HG03521 (cell line): ENCODE data around the gene KIAA0825.

Experiments used
- ATAC-seq: cut with Tn5 transposase; IDR thresholded peaks from one replicate; pipeline ENCODE4 v1.9.1; 2021; ENCODE audit warnings: mild to moderate bottlenecking, moderate library complexity; ENCODE audit not compliant: unreplicated experiment

The KIAA0825 gene

DNA sequence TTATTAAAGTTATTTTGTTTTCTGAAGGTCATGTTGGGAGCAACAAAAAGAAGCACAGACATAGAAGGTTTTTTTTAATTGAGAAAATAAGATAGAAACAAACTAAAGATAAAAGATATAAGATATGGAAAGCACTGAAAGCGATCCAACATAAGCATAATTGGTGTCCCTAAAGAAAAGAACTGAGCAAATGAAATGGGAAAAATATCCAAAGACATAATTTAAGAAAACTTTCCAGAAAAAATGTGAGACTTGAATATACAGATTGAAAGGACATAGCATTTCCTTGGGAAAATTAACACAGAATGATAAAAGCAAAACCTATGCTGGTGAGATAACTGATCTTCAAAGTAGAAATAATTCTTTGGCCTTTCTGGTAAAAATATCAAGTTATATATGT, 289.3 kb downstream of the KIAA0825 start:
- no peak for ATAC-seq

GRCh38 chr5:94326586-94326985, 291.8 kb downstream of the KIAA0825 start:
- no peak for ATAC-seq

DNA sequence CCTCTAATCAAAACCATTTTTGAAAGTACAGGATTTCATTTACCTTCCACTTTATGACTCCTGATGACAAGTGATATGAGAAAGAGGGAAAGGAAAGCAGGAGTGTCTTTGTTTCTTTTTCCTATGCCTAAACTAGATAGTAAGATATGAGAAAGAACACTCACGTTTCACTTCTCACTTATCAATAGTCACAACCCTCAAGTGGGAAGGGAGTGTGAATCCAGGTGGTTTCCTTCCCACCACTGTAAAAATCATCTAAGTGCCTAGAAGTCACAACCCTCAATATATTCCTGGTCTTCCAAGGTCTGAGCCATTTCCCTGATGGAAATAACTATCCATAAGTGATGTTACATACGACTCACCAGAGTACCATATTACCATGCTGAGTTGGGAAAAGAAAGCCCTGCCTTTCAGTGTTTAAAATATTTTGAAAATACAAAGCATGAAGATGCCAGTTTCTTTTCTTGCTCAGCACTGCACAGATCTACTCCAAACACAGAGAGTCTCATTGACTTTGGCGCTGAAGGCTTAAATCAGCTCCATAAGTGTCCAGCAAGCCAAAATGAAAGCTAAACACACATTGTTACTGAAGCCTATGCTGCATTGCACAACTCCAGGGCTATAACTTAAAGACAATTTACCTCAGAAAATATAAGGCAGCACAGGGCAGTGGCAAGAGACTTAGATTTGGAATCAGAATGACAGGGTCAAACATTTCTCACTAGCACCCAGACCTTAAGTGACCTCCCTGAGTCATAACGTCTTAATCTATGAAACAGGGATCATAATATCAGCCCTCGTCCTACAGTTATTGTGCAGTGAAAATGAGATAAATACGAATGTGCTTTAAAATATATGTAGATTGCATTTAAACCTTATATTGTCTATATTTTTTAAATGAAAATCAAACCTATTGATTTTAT, 301.2 kb downstream of the KIAA0825 start:
- no peak for ATAC-seq

GRCh38 chr5:94314460-94315131, 303.8 kb downstream of the KIAA0825 start:
- ATAC-seq = no peak

GRCh38 chr5:94313696-94314095, 304.7 kb downstream of the KIAA0825 start:
- no peak for ATAC-seq

- ATAC-seq = no peak
Observed at GRCh38 chr5:94313188-94313587, 305.2 kb downstream of the KIAA0825 start.

- ATAC-seq = no peak
Observed at GRCh38 chr5:94312298-94312697, 306.1 kb downstream of the KIAA0825 start.

DNA sequence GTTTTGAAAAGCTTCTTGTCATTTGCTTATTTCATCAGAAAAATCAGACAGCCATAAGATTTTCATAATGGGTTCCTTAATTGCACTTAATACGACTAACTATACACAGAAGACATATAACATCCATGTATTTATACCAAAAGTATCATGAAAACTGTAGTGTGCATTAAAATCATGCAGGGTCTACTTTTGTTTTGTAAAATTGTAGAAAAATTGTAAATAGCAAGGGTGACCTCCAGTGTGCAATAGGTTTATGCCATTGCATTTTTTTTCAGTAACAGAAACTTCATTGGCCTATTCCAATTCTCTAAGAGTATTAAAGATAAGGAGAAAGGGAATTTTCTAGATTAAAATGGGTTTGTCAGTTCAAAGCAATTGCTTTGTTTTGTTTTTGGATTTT, 307.6 kb downstream of the KIAA0825 start:
- no peak for ATAC-seq

GRCh38 chr5:94309141-94309540, 309.3 kb downstream of the KIAA0825 start:
- no peak for ATAC-seq

DNA sequence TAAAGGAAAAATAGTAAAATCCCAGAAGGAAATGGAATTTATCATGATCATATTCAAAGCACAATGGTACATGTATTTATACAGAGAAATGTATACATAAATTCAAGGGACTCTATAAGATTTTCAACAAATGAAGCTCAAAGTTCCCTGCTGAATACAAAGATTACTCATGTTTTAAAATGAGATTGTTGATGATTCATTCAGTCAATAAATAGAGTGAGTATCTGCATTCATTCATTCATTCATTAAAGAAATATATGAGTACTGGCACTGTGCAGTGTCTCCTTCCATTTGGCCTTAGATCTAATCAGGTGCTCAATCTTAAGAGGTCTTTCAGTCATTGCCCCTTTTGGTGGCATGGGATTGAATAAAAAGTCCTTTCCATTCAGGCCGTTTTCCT, 310.0 kb downstream of the KIAA0825 start:
- no peak for ATAC-seq

DNA sequence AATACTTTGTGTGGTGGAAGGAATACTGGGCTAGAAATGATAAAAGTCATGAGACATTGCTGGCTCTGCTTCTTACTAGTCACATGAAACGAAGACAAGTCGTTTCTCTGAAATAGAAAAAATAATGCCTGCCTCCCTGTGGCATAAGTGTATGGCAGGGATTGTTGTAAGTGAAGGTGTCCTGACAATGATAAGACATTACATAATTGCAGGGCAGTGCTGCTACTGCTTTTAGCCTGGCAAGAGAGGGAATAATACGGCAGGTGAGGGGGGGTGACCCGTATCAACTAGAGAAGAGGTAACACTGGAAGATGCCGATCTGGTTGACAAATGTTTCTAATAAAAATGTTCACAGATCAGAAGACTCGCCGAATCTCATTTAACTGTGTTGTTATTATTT, 314.3 kb downstream of the KIAA0825 start:
- no peak for ATAC-seq

DNA sequence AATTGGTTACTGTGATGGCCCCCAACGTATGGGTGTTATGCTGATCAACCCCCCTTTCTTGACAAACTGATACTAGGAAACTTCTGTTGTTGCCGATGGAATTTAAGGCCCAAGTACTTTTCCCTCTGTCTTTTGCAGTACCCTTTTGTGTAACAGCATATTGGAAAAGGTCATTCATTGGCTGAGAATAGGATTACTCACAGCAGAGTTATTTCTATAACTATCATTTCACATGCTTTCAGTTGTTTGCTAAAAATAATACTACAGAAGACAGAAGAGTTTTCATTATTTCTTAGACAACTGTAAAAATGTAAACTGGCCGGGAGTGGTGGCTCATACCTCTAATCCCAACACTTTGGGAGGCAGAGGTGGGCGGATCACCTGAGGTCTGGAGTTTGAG, 329.5 kb downstream of the KIAA0825 start:
- no peak for ATAC-seq

DNA sequence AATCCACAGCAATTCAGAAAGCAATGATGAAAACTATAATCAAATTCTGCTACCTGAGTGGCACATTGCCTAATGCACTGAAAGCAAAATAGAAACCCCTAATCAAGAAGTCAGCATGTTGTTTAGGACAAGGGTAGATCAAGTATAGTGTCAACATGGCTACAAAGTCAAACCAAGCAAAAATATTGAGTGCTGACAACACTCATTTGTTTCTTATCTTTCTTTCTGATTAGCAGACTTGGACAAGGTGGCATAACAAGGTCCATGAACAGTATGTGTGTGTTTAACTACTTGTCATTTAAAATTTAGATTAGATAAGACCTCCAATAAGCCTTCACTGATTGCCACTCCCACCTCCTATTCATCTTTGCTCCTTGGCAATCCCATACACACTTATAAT, 332.4 kb downstream of the KIAA0825 start:
- no peak for ATAC-seq

GRCh38 chr5:94283093-94283492, 335.3 kb downstream of the KIAA0825 start:
- ATAC-seq = no peak

GRCh38 chr5:94281236-94281801, 337.1 kb downstream of the KIAA0825 start:
- ATAC-seq = no peak

- ATAC-seq = no peak
Observed at GRCh38 chr5:94276751-94277150, 341.7 kb downstream of the KIAA0825 start.

GRCh38 chr5:94276048-94276447, 342.4 kb downstream of the KIAA0825 start:
- ATAC-seq = no peak

DNA sequence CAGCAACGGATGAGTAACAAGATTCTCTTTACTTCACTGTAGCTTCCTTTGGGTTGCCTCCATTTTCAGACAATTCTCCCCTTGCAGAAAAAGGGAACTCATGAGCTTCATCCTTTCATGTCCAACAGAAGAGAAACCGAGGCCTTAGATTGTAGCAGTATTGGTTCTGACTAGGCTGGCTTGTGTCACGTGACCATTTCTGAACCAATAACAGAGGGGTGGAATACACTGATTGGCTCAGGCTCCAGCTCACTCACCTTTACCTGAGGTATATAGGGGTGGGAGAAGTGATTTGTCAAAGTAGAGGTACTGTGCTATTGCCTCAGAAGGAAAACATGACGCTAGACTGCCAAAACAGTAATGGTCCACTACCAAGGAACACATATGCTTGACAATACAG, 343.7 kb downstream of the KIAA0825 start:
- no peak for ATAC-seq

- no peak for ATAC-seq
Observed at GRCh38 chr5:94268226-94268625, 350.2 kb downstream of the KIAA0825 start.

DNA sequence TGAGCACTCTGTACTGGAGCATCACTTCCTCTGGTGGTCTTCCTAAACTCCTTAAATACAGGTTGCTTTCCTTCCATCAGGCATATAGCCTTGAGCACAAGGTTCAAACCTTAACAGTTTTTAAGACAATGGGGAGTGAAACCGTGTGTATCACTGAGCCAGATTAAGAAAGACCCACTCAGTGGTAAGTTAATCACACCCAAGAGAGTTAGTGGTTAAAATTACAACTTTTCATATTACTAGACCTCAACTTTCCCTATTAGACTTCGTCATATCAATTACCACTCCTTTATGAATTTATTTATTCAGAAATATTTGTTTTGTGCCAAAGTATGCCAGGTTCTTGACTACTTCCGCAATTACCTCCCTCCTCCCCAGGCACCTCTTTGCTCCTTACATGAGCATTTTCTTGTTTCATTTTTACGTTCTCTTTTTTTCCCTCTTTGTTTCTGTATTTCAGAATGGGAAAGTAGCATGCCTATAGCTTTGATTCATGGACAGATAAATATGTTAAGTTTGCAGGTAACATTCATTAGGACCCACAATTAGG, 351.0 kb downstream of the KIAA0825 start:
- no peak for ATAC-seq

DNA sequence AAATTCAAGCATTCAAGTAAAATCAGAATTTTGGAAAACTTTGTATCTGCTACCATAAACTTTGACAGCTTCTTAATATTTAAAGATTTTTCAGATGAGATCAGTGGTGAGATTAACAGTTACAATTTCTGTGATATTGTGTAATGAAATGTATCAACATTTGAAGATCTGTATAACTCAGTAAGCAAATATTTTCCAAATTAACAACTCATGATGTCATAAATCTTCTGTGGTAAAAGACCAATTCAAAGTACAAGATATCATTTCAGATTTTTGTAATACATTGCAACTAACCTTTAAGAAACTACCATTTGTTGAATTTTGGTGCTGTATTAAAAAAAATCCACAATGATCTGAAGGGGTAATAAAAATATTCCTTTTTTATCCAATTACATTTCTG, 352.2 kb downstream of the KIAA0825 start:
- no peak for ATAC-seq

DNA sequence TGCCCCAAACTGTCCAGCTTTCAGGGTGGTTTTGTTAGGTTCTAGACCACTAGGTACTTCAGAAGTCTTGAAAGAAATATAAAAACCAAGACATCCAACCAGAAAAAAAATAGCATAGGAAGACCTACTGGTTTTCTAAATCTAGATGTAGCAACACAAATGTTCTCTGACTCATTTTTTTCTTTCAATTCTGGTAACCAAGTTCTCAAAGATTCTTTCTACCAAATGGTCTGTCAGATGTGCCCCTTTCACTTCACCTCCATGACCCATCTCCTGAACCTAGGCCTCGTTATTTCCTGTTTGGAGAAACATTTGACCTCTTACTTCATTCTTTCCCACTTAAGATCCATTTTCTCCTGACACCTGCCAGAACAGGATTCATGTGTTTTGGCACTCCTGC, 355.3 kb downstream of the KIAA0825 start:
- no peak for ATAC-seq
